ENCODE measurements around the gene CFAP46.
"Not testable (repeated sequence)": the region's sequence is repeated elsewhere in the genome, so short reads cannot be mapped to it uniquely, and the experiment has no call there.

Gene CFAP46

DNA sequence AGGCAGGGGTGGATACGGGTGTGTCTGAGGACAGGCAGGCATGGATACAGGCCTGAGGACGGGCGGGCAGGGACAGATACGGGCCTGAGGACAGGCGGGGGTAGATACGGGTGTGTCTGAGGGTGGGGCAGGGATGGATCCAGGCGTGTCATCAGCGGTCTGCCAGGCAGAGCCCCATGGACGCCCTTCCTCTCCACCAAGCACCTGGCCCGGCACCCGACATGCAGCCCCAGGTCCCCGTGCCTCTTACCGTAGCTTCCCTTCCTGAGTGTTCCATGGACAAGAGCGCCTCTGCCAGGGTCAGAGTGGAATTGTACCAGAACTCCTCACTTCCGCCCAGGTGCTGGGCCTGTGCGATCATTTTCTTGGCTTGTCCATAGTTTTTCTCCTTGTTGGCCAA, 81.8 kb downstream of the CFAP46 start:
- no peak for DNase-seq

DNA sequence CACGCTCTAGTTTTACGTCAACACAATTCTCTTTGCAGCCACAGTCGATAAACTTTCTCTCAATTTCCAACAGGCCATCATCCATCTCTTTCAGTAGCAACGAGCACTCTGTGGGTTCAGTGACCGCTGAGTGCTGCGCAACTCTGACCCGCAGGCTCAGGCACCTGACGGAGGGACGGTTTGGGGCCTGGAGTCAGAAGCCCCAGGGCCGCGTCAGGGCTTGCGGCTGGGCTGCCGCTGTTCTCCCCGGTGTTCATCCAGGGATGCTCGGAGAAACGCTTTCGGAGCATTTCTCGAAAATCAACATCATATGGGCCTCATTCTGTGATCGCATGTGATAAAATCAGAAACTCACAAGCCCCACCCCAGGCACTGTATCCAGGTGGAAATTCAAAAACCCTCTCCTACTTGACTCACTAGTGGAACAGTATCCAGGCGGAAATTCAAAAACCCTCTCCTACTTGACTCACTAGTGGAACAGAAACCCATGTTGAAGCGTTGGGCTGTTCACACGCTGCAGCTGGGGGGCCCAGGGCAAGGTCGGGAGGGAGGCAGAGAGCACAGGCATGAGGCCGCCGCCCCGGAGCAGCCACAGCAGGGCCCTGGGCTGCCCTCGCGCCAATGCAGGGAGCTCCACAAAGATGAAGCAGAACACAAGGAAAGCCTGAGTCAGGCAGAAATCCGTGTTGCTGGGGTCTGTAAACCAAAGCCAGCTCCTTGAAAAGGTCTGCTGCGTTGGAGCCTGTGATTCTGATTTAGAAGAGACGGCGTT, 83.1 kb downstream of the CFAP46 start:
- no peak for DNase-seq

DNA sequence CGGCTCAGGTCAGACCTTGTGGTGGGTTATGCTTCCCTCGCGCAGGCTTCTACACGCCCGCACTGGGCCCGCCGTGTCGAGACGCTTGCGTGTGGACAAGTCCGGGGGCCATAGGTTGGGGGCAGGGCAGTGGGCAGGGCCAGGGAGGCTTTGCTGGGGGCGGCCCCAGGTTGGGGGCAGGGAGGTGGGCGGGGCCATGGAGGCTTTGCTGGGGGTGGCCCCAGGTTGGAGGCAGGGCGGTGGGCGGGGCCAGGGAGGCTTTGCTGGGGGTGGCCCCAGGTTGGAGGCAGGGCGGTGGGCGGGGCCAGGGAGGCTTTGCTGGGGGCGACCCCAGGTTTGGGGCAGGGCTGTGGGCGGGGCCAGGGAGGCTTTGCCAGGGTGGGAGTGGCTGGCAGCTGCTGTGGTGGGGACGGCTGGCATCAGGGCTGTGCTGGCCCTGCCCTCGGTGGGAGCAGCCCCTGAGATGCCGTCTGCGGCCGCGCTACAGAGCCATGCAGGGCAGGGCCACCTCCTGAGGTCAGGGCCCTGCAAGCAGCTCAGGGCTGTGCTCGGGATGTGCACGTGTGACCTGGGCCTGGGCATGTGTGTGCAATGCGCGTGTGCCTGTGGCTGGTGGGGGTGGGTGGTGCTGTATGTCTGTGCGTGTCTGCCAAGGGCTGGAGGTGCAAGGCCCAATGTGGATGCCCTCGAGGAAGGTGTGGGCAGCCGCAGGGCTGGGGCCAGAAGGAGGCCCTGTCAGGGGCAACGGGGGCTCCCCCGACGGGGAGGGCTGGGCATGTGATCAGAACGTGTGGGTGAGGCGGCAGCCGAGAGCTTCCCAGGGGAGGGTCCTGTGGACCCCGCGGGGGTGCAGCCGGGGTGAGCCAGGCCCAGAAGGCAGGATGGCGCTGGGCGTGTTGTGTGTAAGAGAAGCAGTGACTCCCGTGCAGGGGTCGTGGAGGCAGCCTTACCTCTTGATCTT, 84.0 kb downstream of the CFAP46 start:
- no peak for DNase-seq

DNA sequence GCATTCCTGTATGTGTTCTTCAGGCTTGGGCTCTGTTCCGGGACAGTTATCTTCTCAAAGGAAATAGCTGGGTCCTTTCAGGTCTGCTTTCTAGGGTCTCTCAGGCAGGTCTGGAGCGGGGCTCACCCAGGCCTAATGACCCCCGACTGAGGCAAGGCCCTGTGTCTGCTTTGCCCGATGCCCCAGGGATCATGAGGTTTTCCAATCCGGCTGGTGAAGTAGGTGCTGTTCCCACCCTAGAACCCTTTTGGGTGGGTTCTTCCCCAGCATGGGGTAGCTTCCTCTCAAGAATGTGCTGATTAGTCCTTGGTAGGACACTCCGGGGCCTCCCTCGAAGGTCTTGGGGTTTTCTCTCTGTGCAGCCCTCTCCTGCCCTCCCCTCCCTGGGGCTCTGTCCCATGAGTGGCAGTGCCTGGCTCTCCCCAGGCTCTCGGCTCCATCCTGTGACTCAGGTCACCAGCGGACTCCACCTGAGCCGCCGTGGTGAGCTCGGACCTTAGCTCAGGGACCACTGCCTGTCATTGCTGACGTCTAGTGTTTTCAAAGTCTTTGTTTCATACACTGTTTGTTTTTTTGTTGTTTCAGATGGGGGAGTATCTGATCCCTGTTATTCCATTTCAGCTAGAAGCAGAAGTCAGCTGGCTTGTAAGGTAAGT, 85.4 kb downstream of the CFAP46 start:
- DNase-seq: no peak

DNA sequence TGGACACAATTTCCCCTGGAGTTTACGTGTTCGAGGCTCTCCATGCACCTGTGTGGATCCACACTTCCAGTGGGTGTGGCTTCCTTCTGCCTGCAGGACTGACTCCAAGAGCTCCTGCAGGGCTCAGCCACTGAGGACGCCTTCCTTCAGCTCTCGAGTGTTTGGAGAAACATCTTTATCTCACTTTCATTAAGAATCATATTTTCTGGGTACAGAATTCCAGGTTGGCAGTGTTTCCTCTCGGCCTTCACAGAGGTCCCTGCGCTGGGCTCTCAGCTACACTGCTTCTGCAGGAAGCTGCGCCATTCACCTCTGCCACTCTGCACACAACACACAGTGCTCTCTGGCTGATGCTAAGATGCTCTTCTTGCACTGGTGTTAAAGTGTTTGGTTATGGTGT, 86.5 kb downstream of the CFAP46 start:
- DNase-seq: no peak

DNA sequence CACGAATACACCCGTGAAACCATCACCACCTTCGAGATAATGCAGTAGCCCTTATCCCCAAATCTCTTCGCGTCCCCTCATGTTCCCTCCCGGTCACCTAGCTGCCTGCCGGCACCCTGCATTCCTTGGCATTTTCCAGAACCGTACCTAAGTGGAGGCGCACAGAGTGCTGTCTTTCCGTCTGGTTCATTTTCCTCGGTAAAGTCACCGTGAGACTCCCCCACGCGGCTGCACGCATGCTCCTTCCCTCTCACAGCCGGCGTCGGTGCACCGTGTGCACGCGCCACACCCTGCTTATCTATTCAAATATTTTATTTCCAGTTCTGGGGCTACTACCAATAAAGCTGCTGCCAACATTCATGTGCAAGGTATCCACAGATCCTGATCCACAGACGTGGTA, 90.9 kb downstream of the CFAP46 start:
- no peak for DNase-seq

GRCh38 chr10:132850896-132851295, 91.5 kb downstream of the CFAP46 start:
- no peak for DNase-seq

DNA sequence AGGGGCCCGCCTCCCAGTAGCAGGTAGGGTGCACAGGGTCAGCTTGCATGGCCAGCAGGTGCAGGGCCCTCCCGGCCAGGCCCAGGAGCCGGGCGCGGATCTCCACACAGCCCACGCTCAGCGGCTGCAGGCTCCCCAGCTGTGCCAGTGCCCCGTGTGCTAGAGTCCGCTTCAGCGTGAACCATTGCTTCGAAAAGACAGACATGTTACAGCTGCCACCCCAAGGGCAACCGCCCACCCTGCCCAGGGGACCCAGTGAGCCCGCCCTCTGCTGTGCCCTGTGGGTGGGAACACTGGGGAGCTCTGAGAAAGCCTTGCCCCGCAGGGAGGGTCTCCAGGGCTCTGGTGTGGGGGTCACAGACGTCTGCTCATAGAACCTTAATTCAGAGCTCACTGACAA, 92.1 kb downstream of the CFAP46 start:
- DNase-seq: no peak

GRCh38 chr10:132849546-132850031, 92.8 kb downstream of the CFAP46 start:
- DNase-seq: no peak

- DNase-seq: no peak
These were observed 93.3 kb downstream of the CFAP46 start for GRCh38 chr10:132848951-132849545.

DNA sequence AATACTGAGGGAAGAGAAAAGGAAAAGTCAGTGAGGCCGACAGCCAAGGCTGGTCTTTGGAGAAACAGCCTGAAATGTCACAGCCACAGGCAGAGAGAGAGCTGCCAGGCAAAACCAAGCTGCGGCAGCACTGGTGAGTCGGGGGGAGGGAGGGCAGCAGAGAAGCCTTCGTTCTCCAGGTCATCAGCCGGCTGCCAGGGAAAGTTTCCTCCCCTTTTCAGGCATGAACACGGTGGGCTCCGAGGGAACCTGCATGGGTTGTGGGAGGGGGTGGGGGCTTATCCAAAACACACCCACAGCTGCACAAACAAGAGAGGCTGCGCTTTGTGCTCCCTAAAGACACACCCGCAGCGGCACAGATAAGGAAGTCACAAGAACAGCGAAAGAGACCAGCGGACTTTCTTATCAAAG, 94.1 kb downstream of the CFAP46 start:
- DNase-seq: no peak

DNA sequence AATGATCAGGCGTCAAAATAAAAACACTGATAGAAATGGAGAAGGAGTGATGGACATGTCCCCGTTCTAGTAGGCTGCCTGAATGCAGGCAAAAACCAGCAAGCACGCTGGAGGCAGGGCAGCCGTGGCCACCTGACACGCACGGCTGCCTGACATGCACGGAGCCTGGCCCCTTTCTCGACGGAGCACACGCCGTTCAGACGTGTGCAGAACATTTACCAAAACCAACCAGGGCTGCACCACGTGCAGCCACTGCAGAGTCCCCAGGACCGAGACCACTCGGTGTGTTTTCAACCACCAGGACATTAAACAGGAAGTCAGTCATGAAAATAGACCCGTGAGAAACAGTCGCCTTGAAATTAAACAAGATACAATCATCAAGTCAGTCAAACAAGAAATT, 94.5 kb downstream of the CFAP46 start:
- no peak for DNase-seq

DNA sequence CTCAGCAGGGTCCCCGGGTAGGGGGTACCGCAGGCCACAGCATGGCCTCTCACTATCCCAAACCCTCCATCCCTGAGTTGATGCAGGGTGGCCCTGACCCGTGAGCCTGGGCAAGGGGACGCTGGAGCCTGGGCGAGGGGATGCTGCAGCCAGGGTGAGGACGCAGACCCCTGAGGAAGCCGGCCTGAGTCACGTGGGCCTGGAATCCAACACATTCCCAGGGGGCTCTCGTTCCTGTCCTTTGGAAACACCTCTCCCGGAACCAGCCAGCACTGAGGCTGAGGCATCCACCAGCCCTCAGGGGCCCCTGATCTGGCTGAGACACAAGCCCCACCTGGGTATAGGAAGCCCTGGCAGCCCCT, 95.0 kb downstream of the CFAP46 start:
- no peak for DNase-seq

DNA sequence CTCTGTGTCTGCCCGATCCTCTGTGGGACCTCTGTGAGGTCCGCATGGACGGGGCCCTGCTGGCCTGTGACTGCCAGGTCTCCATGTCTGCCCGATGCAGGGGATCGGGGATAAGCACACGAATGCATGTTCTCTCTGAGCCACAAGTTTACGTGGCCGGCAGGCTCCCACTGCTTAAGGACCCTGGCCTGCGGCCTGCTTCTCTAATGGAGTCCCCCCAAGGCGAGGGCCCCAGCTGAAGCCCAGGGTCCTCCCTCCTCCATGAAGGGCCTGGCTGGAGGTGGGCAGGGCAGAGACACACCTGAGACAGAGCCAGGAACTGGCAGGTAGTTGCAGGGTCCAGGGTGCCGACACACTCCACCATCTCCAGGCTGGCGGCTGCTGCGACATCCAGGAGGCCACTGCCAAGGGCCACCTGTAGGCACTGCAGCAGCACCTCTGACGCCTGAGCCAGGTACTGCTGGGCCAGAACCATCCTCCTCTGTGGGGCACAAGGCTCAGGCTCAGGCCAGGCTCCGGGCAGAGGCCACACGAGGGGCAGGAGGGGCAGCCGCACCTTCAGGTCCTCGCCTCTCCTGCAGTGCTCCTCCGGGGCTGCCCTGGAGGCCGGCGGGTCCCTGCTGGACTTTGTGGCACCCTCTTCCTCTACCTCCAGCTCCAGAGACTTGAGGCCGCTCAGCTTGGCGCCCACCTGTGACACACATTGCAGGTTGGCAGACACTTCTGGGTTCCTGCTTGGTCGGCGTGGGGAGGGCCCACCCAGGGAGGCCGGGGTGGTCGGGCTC, 95.5 kb downstream of the CFAP46 start:
- DNase-seq: no peak

DNA sequence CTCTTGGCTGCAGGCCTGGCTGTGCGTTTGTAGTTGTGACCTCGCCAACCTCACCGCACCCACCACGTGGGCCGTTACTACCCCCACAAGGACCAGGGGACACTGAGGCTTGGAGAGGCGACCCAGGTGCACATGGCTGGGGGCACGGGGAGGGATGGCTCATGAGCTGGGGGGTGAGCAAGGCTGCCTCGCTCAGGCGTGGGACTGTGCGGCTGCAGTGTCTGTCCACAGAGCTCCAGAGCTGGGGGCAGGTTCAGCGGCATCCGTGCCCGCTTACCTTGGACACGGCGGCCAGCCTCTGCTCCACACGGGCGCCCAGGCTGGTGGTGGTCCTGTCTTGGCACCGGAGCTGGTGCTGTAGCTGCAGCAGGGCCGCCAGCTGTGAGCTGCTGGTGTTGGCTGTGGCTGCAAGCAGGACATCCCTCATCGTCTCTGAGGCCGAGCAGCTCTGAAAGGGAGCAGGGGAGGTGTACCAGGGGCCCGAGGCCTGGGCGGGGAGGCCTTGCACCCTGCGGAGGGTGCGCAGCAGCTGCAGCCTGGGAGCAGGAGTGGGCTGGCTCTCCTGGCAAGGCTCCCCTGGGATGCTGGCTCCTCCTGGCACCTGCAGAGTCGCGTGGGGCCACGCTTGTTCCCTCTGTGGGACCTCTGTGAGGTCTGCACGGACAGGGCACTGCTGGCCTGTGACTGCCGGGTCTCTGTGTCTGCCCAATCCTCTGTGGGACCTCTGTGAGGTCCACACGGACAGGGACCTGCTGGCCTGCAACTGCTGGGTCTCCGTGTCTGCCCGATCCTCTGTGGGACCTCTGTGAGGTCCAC, 96.4 kb downstream of the CFAP46 start:
- no peak for DNase-seq

- no peak for DNase-seq
These were observed 97.3 kb downstream of the CFAP46 start for GRCh38 chr10:132845041-132845551.

- no peak for DNase-seq
These were observed 98.1 kb downstream of the CFAP46 start for GRCh38 chr10:132844069-132844809.

GRCh38 chr10:132843276-132843675, 99.1 kb downstream of the CFAP46 start:
- DNase-seq: not testable (repeated sequence)

DNA sequence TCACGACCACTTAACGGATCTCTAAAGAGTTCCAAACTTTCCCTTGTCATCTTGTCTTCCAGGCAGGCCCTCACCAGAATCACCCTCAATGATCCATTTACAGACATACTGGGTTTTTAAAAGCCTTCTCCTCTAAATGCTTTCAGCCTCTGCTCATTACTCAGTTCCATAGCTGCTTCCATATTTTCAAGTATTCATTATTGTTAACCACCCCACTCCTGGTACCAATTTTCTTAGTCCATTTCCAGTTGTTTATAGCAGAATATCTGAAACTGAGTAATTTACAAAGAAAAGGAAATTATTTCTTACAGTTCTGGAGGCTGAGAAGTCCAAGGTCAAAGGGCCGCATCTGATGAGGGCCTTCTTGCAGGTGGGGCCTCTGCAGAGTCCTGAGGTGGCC, 100.0 kb downstream of the CFAP46 start:
- no peak for DNase-seq

DNA sequence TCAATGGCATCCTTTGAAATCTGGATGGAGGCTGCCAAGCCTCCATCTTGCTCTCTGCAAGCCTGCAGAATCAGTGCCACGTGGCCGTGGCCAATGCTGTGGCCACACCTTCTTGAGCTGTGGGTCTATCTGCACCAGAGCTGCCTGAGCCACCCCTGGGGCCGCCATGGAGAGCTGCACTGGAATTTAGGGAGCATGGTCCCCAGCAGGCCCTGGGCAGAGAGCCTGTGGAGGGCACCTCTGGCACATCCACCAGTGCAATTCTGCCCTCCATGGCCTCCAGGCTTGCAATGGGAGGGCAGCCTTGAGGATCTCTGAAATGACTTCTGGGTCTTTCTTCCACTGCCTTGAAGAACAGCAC, 100.8 kb downstream of the CFAP46 start:
- DNase-seq: no peak

Measured in stimulated activated naive CD4-positive, alpha-beta T cell treated with Interleukin-2 at 50 U/mL for 16 hours (primary cell).